Thoracic aorta (tissue), 2 donors: ENCODE results near the gene DSN1. TPM values are rescaled to one million over a fixed set of nuclear protein-coding genes. Genes with fewer than 3 reads are reported as not detected.

ENCODE experiments used
- ATAC-seq: fragments of 150-250 bp; one replicate; pipeline ENCODE4 v1.8.0; 2017; ENCODE audit warnings: low read depth; ENCODE audit not compliant: insufficient number of reproducible peaks, low FRiP score
- DNase-seq: peaks from one replicate; pipeline ENCODE4 v3.0.0-alpha.2; 2020; ENCODE audit warnings: low spot score
- H3K27ac ChIP-seq, 2 donors: fragments of 200-600 bp; sonication (generic); 1 replicate in 1 of 2; 2 replicates in 1 of 2; pipeline ENCODE4 v1.5.1; 2016; ENCODE audit warnings: mild to moderate bottlenecking in 2 of 2, moderate library complexity in 2 of 2
- H3K27me3 ChIP-seq: fragments of 200-600 bp; sonication (generic); replicated peaks from 2 replicates; pipeline ENCODE4 v1.6.0; 2016; ENCODE audit warnings: mild to moderate bottlenecking; ENCODE audit not compliant: insufficient read depth
- H3K36me3 ChIP-seq: fragments of 200-600 bp; sonication (generic); one replicate; pipeline ENCODE4 v1.5.1; 2016
- H3K4me1 ChIP-seq, 2 donors: fragments of 200-600 bp; sonication (generic); 1 replicate in 1 of 2; 2 replicates in 1 of 2; pipeline versions ENCODE4 v1.5.1 to v1.6.0; 2016; ENCODE audit warnings: low read depth in 2 of 2, mild to moderate bottlenecking in 1 of 2; ENCODE audit not compliant: control insufficient read depth in 1 of 2
- H3K4me3 ChIP-seq: fragments of 200-600 bp; sonication (generic); 2 replicates; pipeline ENCODE4 v1.5.1; 2016; ENCODE audit warnings: mild to moderate bottlenecking
- H3K9me3 ChIP-seq: fragments of 200-600 bp; sonication (generic); 2 replicates; pipeline ENCODE4 v1.5.1; 2016
- total RNA-seq, 2 donors: library from RNA; depleted of rRNA; stranded (reverse); fragments of >200 nt; gene quantifications; one replicate each; pipeline versions ENCODE4 v1.1.0 to v1.2.3, GENCODE V29; 2016
- TF ChIP-seq, protein P1 (sequence below): fragments of 200-600 bp; sonication (generic); IDR thresholded peaks from one replicate; pipeline ENCODE4 v1.5.1; 2019; ENCODE audit warnings: antibody characterized with exemption

The DSN1 gene
- total RNA-seq, 2 donors from 2014 or later: 5.6 to 6.1 TPM

DNA sequence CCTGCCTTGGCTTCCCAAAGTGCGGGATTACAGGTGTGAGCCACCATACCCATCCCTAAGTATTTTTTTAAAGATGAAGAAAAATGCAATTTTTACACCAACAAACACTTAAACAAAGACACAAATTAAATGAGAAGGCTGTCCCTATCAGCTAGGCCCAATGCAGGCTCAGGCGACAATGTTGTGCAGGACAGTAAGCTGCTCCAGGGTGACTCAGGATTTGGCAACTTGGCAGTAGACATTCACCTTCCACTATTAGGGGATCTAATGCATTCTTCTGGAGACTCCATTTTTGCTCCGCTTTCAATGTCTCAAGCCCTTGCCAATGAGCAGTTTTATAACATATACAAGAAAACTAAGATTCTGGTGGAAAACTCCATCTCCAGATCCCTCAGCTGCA, 47.4 kb downstream of the DSN1 start:
- no peak for ATAC-seq
- H3K27me3 ChIP-seq: no peaks in the 10 kb centered on the region
- no peaks in the 10 kb centered on the region for H3K36me3 ChIP-seq
- peak overlapping the region in 1 of 2 donors; percentile 9 for H3K27ac ChIP-seq
- H3K4me1 ChIP-seq: peaks cover 8 to 27% of the 10 kb centered on the region in 2 donors
- H3K9me3 ChIP-seq: no peaks in the 10 kb centered on the region
- TF ChIP-seq, protein P1, sequence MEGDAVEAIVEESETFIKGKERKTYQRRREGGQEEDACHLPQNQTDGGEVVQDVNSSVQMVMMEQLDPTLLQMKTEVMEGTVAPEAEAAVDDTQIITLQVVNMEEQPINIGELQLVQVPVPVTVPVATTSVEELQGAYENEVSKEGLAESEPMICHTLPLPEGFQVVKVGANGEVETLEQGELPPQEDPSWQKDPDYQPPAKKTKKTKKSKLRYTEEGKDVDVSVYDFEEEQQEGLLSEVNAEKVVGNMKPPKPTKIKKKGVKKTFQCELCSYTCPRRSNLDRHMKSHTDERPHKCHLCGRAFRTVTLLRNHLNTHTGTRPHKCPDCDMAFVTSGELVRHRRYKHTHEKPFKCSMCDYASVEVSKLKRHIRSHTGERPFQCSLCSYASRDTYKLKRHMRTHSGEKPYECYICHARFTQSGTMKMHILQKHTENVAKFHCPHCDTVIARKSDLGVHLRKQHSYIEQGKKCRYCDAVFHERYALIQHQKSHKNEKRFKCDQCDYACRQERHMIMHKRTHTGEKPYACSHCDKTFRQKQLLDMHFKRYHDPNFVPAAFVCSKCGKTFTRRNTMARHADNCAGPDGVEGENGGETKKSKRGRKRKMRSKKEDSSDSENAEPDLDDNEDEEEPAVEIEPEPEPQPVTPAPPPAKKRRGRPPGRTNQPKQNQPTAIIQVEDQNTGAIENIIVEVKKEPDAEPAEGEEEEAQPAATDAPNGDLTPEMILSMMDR: no peak
- no peak overlapping the region for H3K4me3 ChIP-seq
- no peak for DNase-seq

DNA sequence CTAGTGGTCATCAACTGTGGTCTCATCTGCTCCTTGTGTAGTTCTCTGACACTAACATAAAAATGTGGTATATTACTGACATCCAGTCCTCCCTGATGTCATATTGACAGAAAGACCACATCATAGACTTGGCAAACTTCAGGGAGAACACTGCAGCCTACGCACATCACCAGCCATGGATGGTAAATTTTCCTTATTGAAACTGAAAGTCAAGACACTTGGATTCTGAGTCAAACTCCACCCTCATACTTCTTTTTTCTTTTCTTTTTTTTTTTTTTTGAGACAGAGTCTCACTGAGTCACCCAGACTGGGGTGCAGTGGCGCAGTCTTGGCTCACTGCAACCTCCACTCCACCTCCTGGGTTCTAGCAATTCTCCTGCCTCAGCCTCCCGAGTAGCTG, 53.1 kb downstream of the DSN1 start:
- no peaks in the 10 kb centered on the region for H3K9me3 ChIP-seq
- H3K4me3 ChIP-seq: no peak overlapping the region
- no peak overlapping the region for H3K27ac ChIP-seq
- no peaks in the 10 kb centered on the region for H3K27me3 ChIP-seq
- peaks cover 5 to 27% of the 10 kb centered on the region in 2 donors for H3K4me1 ChIP-seq
- DNase-seq (no peak), ATAC-seq (no peak)
- TF ChIP-seq, protein P1: no peak
- H3K36me3 ChIP-seq: no peaks in the 10 kb centered on the region

DNA sequence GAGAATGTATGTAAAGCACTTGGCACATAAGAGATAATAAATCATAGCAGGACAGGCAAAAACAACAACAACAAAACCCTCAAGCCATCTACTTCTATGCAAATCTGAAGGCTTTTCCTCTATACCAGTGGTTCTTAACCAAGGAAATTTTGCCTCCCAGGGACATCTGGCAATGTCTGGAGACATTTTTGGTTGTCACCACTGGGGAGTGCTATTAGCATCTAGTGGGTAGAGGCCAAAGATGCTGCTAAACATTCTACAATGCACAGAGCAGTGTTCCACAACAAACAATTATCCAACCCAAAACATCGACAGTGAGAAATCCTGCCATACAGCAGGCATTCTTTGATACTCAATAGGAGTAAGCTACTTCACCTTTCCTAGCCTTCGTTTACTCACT, 55.9 kb downstream of the DSN1 start:
- no peak for ATAC-seq

DNA sequence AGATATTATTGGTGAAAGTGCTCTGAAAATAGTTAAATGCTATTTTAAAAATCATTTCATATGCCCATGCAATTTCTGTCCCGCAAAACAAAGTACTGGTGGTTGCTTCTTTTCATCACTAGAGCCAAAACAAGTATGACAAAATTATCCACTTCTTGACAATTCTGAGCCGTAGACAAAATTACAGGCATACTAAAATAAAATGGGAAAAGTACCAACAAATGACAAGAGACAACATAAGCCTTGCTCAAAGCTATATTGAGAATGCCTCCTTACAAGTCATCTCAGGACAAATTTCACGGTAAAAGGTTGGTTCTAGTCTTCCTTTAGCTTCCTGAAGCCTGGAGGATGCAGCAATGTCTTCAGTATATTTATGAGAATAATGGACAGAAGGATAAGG, 56.5 kb downstream of the DSN1 start:
- H3K4me3 ChIP-seq: no peak overlapping the region

More for the DNA sequence above, 55.9 kb downstream of the DSN1 start:
- Histone ChIP-seq H3K4me3 (no peak overlapping the region), H3K4me1 (peaks cover 0 to 18% of the 10 kb centered on the region in 2 donors), H3K36me3 (no peaks in the 10 kb centered on the region), H3K27me3 (no peaks in the 10 kb centered on the region), H3K27ac (peak overlapping the region; percentile 6 to 21), H3K9me3 (no peaks in the 10 kb centered on the region)
- TF ChIP-seq, protein P1: no peak
- no peak for DNase-seq

DNA sequence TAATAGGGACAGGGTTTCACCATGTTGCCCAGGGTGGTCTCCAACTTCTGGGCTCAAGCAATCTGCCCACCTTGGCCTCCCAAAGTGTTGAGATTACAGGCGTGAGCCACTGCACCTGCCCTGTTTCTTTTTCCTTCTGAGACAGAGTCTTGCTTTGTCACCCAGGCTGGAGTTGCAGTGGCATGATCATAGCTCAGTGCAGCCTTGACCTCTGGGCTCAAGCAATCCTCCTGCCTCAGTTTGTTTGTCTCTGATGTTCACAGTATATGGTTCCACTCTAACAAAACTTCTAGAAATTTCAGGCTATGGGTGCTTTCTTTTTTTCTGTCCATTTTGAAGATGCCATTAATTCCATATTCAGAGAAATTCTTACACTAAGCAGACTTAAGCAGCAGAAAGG, 60.8 kb downstream of the DSN1 start:
- H3K4me3 ChIP-seq: no peak overlapping the region
- no peaks in the 10 kb centered on the region for H3K36me3 ChIP-seq
- TF ChIP-seq, protein P1: no peak
- DNase-seq (no peak), ATAC-seq (no peak)
- H3K4me1 ChIP-seq: peaks cover 5 to 33% of the 10 kb centered on the region in 2 donors
- H3K9me3 ChIP-seq: no peaks in the 10 kb centered on the region
- H3K27ac ChIP-seq: no peak overlapping the region
- H3K27me3 ChIP-seq: no peaks in the 10 kb centered on the region

More for the DNA sequence above, 56.5 kb downstream of the DSN1 start:
- TF ChIP-seq, protein P1: no peak
- DNase-seq (no peak), ATAC-seq (no peak)
- no peaks in the 10 kb centered on the region for H3K9me3 ChIP-seq
- no peaks in the 10 kb centered on the region for H3K27me3 ChIP-seq
- H3K27ac ChIP-seq: peak overlapping the region; percentile 6 to 21
- peaks cover 0 to 19% of the 10 kb centered on the region in 2 donors for H3K4me1 ChIP-seq
- no peaks in the 10 kb centered on the region for H3K36me3 ChIP-seq
